Embryonic facial prominence (tissue), 1 donor: ENCODE data around the gene LIF.
"Not testable (repeated sequence)": the region's sequence is repeated elsewhere in the genome, so short reads cannot be mapped to it uniquely, and the experiment has no call there.

Experiments used
- DNase-seq: peaks from one replicate; pipeline ENCODE4 v3.0.0-alpha.2; 2016; ENCODE audit errors: extremely low spot score

LIF gene

DNA sequence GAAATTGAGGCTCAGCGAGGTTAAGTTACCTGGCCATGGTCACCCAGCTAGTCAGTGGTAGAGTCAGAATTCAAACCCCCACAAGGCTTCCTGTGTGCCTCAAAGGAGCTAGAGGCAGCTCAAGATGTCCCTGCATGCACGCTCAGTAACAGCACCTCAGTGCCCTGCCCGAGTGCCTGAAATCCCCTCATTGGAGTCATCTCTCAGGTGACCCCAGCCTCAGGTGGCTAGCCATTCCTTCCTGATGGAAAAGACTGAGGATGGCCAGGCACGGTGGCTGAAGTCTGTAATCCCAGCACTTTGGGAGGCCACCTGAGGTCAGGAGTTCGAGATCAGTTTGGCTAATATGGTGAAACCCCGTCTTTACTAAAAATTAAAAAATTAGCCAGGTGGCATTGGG, 36.9 kb downstream of the LIF start:
- DNase-seq: no peak

DNA sequence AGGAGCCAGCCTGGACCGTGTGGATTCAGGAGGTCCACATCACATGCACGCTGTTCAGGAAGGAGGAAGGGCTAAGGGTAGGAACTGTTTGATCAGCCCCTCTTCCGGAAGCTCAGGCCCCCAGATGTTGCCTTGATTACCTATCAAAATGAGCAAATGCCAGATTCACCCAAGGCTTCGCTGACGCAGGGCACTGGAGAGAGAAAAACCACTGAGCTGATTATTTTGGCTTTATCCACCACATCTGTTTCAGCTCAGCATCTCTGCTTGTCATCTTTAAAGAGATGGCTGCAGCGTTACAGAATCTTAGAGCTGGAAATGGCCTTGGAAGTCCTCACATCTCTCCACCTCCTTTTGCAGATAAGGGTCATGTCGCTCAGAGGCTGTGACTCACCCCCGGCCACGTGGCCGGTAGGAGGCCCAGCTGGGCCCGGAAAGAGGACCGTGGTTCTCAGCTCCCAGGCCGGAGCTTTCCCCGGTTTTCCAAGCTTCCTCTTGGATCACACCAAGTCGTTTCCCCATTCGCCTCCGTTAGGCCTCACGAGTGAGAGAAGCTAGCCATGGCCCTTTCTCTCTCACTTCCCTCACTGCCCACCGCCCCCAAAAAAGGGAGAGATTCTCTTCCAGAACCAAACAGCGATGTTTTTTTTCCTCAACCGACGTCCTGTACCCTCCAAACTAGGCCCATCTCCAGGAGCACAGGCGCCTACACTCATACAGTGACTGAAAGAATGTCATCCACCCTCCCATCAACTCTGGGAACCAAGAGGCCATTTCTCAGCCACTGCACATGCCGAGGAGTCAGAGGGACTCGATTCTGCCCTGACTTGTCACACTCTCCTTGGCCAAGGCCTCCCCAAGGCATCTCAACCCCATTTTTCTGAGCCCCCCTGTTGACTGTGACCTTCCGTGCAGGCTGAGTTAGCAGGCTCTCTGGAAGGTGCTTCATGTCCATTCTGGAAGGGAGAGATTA, 37.6 kb downstream of the LIF start:
- DNase-seq: peak; percentile 64

DNA sequence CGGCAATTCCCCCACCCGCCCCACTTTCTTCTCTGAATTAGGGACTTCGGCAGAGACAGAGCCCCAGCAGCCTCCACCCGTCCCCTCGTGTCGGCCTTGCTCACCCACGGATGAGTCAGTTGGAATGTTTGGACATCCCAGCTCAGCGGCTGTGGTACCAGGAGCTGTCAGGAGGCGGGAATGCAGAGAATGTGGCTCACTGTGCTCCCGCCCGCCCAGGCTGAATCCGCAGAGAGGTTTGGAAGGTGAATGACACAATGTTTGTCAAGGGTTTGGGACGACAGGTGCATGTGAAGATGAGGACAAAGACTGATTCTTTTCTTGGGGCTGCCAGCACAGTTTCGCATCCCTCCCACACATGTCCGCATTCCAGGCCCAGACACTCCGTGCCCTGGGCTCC, 39.6 kb downstream of the LIF start:
- no peak for DNase-seq

DNA sequence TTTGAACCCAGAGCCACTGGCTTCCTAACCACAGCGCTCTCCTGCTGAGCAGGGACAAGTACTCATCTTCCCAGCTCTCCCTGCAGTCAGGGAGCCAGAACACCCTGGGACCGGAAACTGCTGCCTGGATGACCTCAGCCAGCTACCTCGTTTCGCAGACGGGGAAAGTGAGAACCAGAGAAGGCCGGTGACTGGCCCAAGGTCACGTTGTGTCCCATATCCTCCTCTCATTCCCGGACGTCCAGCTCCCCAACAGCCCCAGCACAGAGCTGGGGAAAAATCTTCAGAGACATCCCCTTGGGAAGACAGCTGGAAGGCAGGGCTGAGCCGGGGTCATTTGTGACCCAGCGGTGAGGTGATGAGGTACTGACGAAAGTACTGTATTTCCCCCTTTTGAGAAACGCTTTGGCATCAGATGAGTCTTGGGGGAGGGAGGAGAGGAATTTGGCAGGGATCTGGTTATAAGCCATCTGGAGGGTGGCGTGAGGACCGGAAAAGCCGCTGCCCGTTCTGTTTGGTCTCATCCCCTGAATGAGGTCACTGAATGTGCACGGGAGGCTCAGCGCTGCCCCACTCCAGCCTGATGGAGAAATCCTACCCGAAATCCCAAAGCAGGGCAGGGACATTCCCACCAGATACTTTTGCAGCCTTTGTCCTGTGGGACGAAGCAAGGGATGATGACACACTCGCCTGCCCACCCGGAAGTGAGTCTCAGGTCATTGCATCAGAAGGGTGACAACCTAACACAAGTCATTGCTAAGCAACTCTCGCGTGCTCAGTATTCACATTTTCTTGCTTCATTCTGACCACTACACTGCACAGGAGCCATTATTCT, 41.1 kb downstream of the LIF start:
- no peak for DNase-seq

DNA sequence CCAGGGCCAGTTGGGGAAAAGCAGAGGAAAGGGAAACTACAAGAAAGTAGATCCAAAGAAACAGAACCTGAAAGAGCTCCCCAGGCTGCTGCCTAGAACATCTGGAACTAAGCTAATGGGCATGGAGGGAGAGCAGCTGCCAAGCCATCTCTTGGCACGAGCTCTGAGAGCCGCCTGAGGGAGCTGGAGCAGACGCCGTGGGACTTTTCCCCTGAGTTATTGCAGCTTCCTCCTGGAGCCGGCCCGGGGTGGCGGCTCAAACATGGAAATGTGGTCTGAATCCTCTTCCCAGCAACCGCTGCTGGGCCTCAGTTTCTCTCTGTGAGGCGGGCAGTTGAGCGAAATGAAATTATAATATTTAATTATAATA, 41.8 kb downstream of the LIF start:
- DNase-seq: peak; percentile 66

DNA sequence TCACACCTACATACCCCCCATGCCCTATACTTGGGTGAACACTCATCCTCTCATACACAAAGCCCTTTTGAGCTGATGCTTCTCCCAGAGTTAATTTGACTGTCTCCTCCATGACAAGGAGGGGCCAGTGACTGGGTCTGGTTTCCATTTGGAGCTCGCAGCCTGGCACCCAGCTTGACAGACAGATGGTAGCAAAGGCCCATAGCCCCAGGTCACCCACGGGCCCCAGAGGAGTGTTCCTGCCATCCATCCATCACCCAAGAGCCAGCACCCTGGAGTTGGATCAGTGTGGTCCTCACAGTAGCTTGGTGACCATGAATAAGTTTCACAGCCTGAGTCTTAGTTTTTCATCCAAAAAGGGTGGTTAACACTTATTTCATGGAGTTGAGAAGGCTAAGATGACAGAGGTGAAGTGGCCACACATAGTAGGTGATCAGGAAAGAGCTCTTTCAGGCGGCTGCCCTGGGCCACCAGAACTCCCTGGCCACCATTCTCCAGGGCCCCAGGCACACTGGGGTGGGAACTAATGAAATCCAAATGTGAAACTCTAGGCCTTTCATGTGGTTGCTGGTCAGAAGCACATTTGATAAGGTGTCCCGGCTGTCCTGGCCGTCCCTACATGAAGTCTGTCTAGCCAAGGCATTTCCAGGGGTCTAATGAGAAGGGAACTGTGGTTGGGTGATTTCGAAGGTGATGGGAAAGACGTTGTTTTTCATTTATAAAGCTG, 42.4 kb downstream of the LIF start:
- DNase-seq: no peak

DNA sequence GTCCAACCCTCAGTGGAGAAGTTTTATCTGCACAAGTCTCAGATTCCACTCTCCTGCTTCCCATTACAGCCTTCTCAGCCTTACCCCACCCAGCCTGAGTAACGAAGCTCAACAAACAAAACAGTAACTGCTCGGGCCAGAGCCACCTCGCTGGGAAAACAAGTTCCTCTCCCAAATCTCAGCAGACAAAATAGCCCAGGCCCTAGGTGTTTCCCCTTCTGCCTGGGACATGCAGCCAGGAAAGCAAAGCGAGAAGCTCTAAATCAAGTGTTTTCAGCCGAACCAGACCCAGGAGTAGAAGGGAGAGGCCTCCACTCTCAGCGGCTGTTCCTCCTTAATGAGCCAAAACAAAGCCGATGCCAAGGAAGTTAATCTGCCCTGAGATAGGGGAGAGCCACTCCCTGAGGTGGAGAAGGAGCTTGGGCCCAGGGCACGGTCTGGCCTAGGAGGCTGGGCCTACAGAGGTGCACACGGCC, 44.0 kb downstream of the LIF start:
- no peak for DNase-seq

DNA sequence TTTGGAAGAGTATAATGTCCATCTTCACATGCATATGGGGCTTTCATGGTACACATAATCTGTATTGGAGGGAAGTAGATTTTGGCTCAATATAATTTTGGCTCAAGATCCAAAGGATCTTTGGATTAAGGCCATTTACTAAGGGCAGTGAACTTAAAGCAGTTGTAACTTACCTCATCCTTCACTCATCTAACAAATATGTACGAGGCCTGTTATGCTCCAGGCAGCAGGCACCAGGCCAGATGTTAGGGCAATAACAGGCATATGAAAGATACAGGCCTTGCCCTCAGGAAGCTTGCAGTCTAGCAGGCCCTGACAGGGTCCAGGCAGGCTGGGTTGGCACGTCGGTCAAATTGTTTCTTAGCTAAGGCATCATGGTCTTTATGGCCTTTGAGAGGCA, 44.6 kb downstream of the LIF start:
- no peak for DNase-seq

DNA sequence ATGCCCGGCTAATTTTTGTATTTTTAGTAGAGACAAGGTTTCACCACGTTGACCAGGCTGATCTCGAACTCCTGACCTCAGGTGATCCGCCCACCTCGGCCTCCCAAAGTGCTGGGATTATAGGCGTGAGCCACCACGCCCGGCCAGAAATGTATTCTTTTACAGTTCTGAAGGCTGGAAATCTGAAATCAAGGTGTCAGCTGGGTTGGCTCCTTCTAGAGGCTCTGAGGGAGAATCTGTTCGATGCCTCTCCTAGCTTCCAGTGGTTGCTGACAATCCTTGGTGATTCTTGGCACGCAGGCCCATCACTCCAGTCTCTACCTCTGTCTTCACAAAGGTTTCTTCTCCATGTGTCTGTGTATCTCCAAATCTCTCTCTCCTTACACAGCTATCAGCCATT, 45.7 kb downstream of the LIF start:
- DNase-seq: not testable (repeated sequence)

DNA sequence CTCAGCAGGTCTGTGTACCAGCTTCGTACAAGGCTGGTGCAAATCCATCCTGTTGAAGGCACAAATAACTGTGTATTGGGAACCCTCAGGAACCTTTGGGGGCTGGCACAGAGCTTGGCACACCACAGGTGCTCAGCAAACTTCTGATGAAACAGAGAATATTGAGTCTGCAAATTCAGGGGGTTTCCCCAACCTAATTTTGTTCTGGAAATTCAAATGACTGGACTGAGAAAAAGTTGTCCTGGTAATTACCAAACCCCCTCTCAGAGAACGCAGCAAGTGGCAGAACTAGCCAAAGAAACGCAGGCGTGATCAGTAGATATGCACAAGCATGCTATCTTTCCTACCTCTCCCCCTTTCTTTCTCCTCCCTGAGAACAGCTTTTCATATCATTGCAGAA, 47.6 kb downstream of the LIF start:
- no peak for DNase-seq

DNA sequence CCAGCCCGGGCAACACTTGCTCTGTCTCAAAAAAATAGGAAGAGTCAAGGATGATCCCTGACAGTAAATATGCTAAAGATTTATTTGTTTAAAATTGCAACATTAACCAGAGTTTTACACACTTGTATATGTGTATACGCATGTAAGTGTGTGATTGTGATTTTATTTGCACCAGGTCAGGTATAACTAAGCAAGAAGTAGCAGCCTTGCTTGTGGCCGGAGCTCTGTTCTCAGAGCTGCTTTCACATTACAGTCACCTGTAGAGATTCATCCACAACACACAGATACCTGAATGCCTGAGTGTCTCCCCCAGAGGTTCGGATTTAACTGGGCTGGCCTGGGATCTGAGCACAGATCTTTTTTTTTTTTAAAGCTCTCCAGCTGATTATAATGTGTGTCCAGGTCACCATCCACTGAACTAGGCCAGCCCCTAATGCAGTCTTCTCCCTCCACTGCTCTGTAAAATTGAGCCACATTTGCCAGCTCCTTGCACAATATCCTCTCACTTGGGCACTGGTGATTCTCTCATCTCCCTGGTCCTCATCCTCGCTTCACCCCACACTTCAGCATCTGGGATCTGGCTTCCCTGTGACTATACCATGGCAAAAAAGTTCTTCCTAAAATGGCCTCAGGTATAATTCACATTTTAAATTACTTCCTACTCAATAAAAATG, 48.3 kb downstream of the LIF start:
- no peak for DNase-seq

DNA sequence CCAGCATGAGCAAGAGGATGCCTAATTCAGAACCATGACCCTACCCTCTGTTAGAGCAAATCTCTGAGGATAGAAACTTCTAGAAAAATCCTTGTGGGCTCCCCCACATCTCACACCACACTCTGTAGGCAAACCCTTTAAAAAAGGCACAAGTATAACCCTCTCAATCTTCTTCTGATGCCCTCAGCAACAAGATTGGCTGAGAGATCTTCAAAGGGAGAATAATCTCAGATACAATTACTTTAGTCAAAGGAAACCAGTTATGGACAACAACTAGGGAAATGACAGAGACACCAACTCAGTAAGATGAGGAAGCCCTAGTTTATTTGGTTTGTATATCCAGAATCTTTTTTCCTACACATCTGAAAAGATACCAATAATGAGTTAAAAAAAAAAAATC, 49.2 kb downstream of the LIF start:
- no peak for DNase-seq

DNA sequence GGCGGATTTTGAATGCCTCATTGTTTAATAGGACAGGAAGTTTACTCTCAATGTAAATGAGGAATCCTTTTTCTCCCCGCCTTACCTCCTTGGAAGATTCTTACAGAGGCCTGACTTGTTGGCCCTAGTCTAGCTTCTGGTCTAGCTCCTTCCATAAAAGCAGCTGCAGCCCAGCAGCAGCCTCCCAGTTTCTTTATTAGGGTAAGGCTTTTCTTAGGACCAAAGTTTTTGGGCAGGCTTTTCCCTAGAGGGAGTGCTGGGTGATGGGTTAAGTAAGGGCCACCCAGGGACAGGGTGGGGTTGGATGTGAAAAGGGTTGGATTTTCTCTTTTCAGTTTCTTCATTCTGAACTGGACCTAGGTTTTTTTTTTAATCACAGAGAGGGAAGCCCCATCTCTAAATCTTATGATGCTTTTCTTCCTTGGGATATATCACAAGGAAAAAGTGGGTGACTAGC, 49.7 kb downstream of the LIF start:
- DNase-seq: no peak

DNA sequence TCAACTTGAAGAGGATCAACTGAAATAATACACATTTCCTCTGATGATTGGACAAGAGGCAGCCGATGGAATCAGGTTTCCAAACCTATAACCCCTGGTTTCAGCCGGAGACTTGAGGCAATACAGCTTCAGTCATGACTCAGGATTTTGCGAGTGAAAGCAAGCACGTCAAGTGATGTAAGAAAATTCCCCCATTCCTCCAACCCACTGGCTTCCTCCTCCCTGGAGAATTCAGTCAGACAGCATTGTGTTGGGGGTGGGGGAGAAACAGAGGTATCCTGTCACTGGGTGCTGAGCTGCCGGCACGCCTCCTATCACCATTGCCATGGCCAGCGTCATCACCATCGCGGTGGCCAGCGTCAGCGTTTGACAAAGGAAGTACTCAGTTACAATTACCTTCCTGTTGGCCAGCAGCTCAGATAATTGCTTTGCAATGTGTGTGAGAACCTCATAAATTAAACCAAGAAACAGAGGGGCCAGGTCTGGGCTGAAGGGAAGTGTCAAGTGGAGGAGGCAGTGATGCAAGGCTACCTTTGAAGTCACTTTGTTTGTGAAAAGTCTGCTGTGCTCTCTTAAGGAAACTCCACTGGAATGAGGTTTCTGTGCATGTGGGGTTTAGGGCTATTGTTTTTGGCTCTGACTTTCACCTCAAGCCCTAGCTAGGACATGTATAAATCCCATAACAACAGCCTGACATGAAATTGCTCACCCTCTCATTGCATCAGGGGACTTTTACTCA, 50.2 kb downstream of the LIF start:
- peak; percentile 80 for DNase-seq

DNA sequence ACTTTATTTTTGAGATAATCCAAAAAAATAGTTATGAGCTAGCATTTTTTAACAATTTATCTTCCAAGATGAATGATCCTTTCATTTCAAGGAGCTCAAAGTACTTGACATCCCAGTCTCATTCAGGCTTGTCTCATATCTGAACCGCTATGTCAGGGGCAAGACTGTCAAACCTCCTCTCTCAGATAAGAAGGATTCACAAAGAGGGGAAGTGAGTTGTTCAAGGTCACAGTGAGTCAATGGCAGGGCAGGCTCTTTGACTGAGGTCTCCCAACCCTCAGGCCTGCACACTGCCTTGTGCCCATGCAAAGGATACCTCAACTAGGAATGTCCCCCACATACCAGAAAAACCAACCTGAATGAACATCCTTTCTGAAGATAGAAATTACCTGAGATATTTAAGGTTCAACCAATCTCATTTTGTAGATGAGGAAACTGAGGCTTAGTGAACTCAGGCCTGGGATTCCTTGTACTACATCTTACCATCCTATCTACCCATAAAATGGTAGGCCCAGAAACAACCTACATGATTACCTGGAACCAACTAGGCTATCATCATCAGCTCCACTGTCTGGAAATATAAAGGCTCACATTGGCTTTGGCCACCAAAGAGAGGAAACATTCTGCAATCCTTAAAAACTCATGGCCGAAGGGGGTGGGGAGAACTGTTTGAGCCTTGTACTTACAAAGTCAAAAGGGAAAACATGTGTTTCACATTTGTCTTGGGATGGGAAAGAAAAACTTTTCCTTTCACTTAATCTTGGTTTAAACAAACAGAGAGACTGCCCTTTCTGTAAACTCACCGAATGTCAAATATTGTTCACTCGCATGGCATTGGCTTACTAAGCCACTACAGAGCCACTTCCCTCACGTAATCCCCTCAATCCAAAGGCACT, 51.1 kb downstream of the LIF start:
- DNase-seq: no peak

DNA sequence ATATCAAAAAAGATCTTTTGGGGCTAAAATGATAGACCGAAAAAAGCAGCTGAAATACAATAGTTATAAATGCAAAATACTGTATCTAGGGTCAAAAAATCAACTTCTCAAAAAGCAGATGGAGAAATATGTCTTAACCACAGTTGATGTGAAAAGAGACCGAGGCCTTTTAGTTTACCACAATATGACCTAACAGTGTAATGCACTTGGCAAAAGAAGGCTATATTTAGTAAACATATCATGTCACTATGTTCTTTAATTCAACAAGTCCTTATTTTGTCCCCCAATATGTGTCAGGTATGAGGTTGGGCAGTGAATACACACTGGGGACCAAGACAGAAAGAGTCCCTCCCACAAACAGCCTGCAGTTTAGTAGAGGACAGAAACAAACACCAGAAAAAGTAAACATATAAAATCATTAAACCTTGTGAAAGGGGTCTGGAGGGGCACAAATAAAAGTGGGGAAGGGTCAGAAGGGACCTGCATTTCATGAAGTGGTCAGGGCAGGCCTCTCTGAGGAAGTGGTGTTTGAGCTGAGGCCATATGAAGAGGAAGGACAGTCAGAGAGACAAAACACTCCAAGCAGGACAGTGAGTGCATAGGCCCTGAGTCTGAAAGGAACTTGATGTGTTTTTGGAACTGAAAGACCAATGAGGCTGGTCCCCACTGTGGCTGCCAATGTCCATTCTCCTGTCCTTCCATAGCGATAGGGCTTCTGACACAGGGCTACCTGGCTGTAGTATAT, 53.4 kb downstream of the LIF start:
- DNase-seq: no peak

DNA sequence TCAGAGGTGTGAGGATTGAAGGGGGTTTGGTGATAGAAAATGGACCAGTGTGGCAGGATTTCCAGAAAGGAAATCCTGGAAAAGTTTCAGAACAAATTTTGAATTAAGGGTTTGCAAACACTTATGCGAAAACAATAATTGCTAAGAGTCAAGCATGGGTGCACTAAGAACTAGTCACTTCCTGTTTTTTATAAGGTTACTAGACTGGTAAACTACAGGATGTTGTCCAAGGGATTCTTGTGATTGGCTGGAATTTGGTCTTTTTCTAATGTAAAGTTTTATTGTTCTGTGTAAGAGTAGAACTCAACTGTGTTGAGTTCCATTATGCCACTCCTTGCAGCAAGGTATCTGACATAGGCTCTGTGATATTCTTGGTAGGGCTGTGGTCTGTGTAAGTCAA, 54.1 kb downstream of the LIF start:
- DNase-seq: no peak

DNA sequence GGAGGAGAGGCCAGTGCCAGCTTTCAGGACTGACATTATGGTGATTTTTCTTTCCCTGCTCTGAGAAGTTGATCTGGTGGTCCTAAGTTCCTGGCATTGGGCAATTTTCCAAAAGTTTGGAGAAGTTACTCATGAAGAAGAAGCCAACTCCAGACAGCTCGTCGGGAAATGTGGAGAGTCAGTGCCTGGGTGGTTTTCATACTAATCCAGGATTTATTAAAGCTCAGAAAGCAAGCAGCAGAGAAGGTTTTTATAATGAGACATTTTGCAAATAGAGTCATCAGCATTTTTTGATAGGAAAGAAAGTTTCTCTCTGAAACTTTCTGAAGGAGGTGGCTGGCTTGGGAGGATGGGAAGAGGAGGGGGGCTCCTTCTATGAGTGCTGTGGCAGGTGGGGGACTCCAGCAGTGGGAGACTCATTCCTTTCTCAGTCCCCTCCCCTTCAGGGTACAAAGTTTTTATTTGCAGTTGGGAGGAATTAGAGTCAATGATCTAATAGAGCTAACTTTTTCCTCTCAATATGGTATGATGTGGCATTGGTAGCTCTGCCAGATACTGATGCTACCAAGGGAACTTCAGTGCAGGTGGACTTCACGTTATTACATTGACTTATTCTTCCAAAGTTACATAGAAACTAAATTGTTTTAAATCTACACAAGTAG, 55.4 kb downstream of the LIF start:
- DNase-seq: no peak
